22Rv1 (cell line): ENCODE measurements around the gene OTOP1.

Source experiments
- CTCF ChIP-seq: fragments of 450-650 bp; IDR thresholded peaks from 2 replicates; pipeline ENCODE4 v1.5.1; 2017; ENCODE audit warnings: mild to moderate bottlenecking
- ZFX ChIP-seq: fragments of 450-650 bp; IDR thresholded peaks from 2 replicates; pipeline ENCODE4 v1.6.1; 2017; ENCODE audit warnings: antibody characterized with exemption, borderline replicate concordance

GRCh38 chr4:4274226-4274625 lies 47.5 kb upstream of the OTOP1 start:
- no peak for TF ChIP-seq CTCF
- no peak for TF ChIP-seq ZFX
